Dendritic cell treated with granulocyte-macrophage colony-stimulating factor and Interleukin-4, amounts not matched to agents 40 ng/mL and 50 ng/mL, for 4 days (primary cell): Measurements from ENCODE around the gene MED12.

Experiments
- H3K27ac Mint-ChIP-seq: one replicate; pipeline ENCODE4 v1.8.0; 2022; ENCODE audit warnings: mild to moderate bottlenecking, mixed read lengths
- H3K27me3 Mint-ChIP-seq: one replicate; pipeline ENCODE4 v1.8.0; 2022; ENCODE audit warnings: mild to moderate bottlenecking, mixed read lengths
- H3K36me3 Mint-ChIP-seq: one replicate; pipeline ENCODE4 v1.8.0; 2022; ENCODE audit warnings: low read depth, mixed read lengths
- H3K4me1 Mint-ChIP-seq: one replicate; pipeline ENCODE4 v1.8.0; 2022; ENCODE audit warnings: low read depth, mixed read lengths
- H3K4me3 Mint-ChIP-seq: one replicate; pipeline ENCODE4 v1.8.0; 2022; ENCODE audit warnings: mild to moderate bottlenecking, moderate library complexity, mixed read lengths
- H3K9me3 Mint-ChIP-seq: one replicate; pipeline ENCODE4 v1.8.0; 2022; ENCODE audit warnings: mixed read lengths
- intact Hi-C: fragments of 100-400 bp; cut with micrococcal nuclease; formaldehyde crosslinking; loops from one replicate; pipeline ENCODE4 v1.15.0; 2022

The MED12 gene

GRCh38 chrX:71099736-71100135 lies 18.7 kb upstream of the MED12 start:
- intact Hi-C loops = no loop called here
- Mint-ChIP-seq H3K36me3 (peaks cover 26% of the 10 kb centered on the region), H3K27ac (no peak overlapping the region), H3K27me3 (peaks cover 3% of the 10 kb centered on the region), H3K9me3 (no peaks in the 10 kb centered on the region), H3K4me3 (no peak overlapping the region), H3K4me1 (peaks cover 33% of the 10 kb centered on the region)

- Mint-ChIP-seq H3K4me1 (peaks cover 31% of the 10 kb centered on the region), H3K27me3 (no peaks in the 10 kb centered on the region), H3K9me3 (no peaks in the 10 kb centered on the region), H3K27ac (peak overlapping the region; percentile 62), H3K36me3 (peaks cover 21% of the 10 kb centered on the region), H3K4me3 (no peak overlapping the region)
- intact Hi-C loops = no loop called here
Measured at GRCh38 chrX:71100581-71101505, 17.6 kb upstream of the MED12 start.

GRCh38 chrX:71102292-71102691 lies 16.1 kb upstream of the MED12 start:
- intact Hi-C loops = no loop called here
- Mint-ChIP-seq H3K36me3 (peaks cover 25% of the 10 kb centered on the region), H3K27ac (peak overlapping the region; percentile 82), H3K4me3 (no peak overlapping the region), H3K4me1 (peaks cover 44% of the 10 kb centered on the region), H3K9me3 (no peaks in the 10 kb centered on the region), H3K27me3 (no peaks in the 10 kb centered on the region)

GRCh38 chrX:71103110-71103983 lies 15.0 kb upstream of the MED12 start:
- H3K4me3 Mint-ChIP-seq = no peak overlapping the region
- H3K27ac Mint-ChIP-seq = peak overlapping the region; percentile 82
- peaks cover 55% of the 10 kb centered on the region for H3K4me1 Mint-ChIP-seq
- H3K27me3 Mint-ChIP-seq = no peaks in the 10 kb centered on the region
- peaks cover 35% of the 10 kb centered on the region for H3K36me3 Mint-ChIP-seq
- intact Hi-C loops = no loop called here
- no peaks in the 10 kb centered on the region for H3K9me3 Mint-ChIP-seq

DNA sequence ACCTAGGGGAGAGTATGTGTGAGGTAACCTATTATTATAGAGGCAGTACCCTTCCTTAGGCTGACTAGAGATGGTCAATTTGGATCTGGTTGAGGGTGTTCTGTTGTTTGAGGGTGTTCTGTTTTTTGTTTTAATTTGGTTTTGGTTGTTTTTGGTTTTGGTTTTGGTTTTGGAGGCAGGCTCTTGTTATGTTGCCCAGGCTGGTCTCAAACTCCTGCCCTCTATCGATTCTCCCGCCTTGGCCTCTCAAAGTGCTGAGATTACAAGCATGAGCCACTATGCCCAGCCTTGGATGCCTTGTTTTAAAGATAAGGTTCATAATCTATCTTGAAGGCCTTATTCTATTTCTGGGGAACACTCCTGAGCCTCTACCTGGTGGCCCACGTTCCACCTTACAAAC lies 12.8 kb upstream of the MED12 start:
- intact Hi-C loops = no loop called here

DNA sequence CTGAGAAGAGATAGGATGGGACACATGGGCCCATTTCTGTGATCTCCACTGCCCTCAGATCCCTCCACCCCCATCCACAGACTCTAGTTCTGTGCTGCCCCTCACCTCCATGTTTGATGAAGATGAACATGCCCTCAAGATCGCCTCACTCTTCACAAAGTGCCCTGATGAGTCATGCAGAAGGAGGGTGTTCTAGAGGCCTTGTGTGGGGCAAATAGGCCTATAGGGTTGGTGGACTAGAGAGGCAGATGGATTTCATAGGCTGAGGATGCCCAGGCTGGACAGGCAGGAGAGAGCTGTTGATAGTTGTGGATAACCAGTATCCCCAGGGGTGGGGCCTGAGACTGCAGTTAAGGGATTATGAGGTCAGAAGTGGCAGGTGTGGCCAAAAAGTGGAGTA lies 12.0 kb upstream of the MED12 start, which contains the start of gene CXorf65:
CXorf65 (minus strand) TSS at position 314 of the 400 bp plus-strand sequence; CDS start at position 130, 184 bp downstream.
- Mint-ChIP-seq H3K4me3 (no peak within 1 kb of the TSS), H3K27ac (no peak within 1 kb of the TSS), H3K9me3 (no peaks in the 10 kb centered on the region), H3K27me3 (no peaks in the 10 kb centered on the region), H3K36me3 (peaks cover 40% of the 10 kb centered on the region), H3K4me1 (peaks cover 81% of the 10 kb centered on the region)
- intact Hi-C loops = no loop called here

More for the DNA sequence above, 12.8 kb upstream of the MED12 start:
- no peaks in the 10 kb centered on the region for H3K9me3 Mint-ChIP-seq
- H3K36me3 Mint-ChIP-seq = peaks cover 41% of the 10 kb centered on the region
- no peaks in the 10 kb centered on the region for H3K27me3 Mint-ChIP-seq
- no peak overlapping the region for H3K4me3 Mint-ChIP-seq
- no peak overlapping the region for H3K27ac Mint-ChIP-seq
- H3K4me1 Mint-ChIP-seq = peaks cover 74% of the 10 kb centered on the region

DNA sequence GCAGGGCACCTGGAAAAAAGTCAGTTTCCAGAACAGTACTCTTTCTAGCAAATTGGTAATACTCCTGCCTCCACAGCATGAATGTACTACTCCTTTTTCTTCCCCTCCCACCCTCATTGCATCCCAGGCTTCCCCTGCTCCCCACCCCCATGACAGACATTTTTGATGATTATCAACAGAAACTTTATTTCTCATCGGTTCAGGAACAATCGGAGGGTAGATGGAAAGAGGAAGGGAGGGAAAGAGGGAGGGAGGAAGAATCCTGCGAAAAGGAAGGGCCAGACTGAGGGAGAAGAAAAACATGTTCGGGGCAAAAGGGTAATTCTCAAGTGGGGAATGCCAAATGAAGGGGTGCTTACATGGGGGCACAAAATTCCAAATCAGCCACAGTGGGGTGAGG lies 11.2 kb upstream of the MED12 start:
- no peaks in the 10 kb centered on the region for H3K27me3 Mint-ChIP-seq
- peaks cover 36% of the 10 kb centered on the region for H3K36me3 Mint-ChIP-seq
- H3K4me1 Mint-ChIP-seq = peaks cover 89% of the 10 kb centered on the region
- no peak overlapping the region for H3K27ac Mint-ChIP-seq
- no peaks in the 10 kb centered on the region for H3K9me3 Mint-ChIP-seq
- intact Hi-C loops = no loop called here
- no peak overlapping the region for H3K4me3 Mint-ChIP-seq

GRCh38 chrX:71107762-71108360 lies 10.5 kb upstream of the MED12 start:
- no peak overlapping the region for H3K4me3 Mint-ChIP-seq
- peak overlapping the region; percentile 37 for H3K27ac Mint-ChIP-seq
- H3K9me3 Mint-ChIP-seq = no peaks in the 10 kb centered on the region
- peaks cover 89% of the 10 kb centered on the region for H3K4me1 Mint-ChIP-seq
- H3K27me3 Mint-ChIP-seq = no peaks in the 10 kb centered on the region
- intact Hi-C loops = no loop called here
- H3K36me3 Mint-ChIP-seq = peaks cover 36% of the 10 kb centered on the region

- intact Hi-C loops = no loop called here
- Mint-ChIP-seq H3K36me3 (peaks cover 36% of the 10 kb centered on the region), H3K4me3 (peak overlapping the region; percentile 42), H3K27ac (no peak overlapping the region), H3K27me3 (no peaks in the 10 kb centered on the region), H3K9me3 (no peaks in the 10 kb centered on the region), H3K4me1 (peaks cover 81% of the 10 kb centered on the region)
Measured at GRCh38 chrX:71109051-71109450, 9.3 kb upstream of the MED12 start.

GRCh38 chrX:71111141-71111843 lies 7.1 kb upstream of the MED12 start, which contains the start of gene IL2RG:
Gene IL2RG (minus strand): TSS chrX:71111577. CDS start chrX:71111539, 38 bp downstream.
- intact Hi-C loops = no loop called here
- H3K4me1 Mint-ChIP-seq = peaks cover 66% of the 10 kb centered on the region

GRCh38 chrX:71111921-71112431 lies 6.4 kb upstream of the MED12 start:
- H3K27me3 Mint-ChIP-seq = no peaks in the 10 kb centered on the region
- peaks cover 30% of the 10 kb centered on the region for H3K36me3 Mint-ChIP-seq
- no peaks in the 10 kb centered on the region for H3K9me3 Mint-ChIP-seq
- peaks cover 60% of the 10 kb centered on the region for H3K4me1 Mint-ChIP-seq
- peak overlapping the region; percentile 88 for H3K27ac Mint-ChIP-seq
- intact Hi-C loops = no loop called here
- H3K4me3 Mint-ChIP-seq = peak overlapping the region; percentile 77

More at GRCh38 chrX:71111141-71111843, 7.1 kb upstream of the MED12 start, which contains the start of gene IL2RG:
- Mint-ChIP-seq H3K27me3 (no peaks in the 10 kb centered on the region), H3K4me3 (peak within 1 kb of the TSS; percentile 77), H3K27ac (peak within 1 kb of the TSS; percentile 88), H3K9me3 (no peaks in the 10 kb centered on the region), H3K36me3 (peaks cover 35% of the 10 kb centered on the region)

DNA sequence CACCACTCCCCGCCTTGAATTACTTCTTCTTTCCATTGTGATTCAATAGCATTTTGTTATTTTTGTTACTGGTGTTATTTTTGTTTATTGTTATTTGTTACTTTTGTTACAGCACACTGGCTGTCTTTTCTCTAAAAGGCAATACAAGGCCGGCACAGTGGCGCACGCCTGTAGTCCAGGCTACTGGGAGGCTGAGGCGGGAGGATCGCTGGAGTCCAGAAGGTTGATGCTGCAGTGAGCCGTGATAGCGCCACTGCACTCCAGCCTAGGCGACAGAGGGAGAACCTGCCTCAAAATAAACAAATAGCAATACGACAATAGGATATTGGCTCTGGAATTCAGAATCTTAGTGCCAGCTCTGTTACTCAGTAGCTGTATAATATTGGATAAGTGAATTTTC lies 1.0 kb upstream of the MED12 start:
- Mint-ChIP-seq H3K27me3 (no peaks in the 10 kb centered on the region), H3K4me3 (no peak overlapping the region), H3K4me1 (peaks cover 6% of the 10 kb centered on the region), H3K36me3 (peaks cover 36% of the 10 kb centered on the region), H3K27ac (no peak overlapping the region), H3K9me3 (no peaks in the 10 kb centered on the region)
- intact Hi-C loops = no loop called here

- H3K27me3 Mint-ChIP-seq = no peaks in the 10 kb centered on the region
Measured at GRCh38 chrX:71118985-71119535, 664 bp downstream of the MED12 start.

More at GRCh38 chrX:71118985-71119535, 664 bp downstream of the MED12 start:
- H3K4me3 Mint-ChIP-seq = peak overlapping the region; percentile 86
- peak overlapping the region; percentile 95 for H3K27ac Mint-ChIP-seq
- H3K4me1 Mint-ChIP-seq = peaks cover 5% of the 10 kb centered on the region
- no peaks in the 10 kb centered on the region for H3K9me3 Mint-ChIP-seq
- H3K36me3 Mint-ChIP-seq = peaks cover 53% of the 10 kb centered on the region
- intact Hi-C loops = no loop called here
